ENCODE results near the gene MCFD2.

DNA sequence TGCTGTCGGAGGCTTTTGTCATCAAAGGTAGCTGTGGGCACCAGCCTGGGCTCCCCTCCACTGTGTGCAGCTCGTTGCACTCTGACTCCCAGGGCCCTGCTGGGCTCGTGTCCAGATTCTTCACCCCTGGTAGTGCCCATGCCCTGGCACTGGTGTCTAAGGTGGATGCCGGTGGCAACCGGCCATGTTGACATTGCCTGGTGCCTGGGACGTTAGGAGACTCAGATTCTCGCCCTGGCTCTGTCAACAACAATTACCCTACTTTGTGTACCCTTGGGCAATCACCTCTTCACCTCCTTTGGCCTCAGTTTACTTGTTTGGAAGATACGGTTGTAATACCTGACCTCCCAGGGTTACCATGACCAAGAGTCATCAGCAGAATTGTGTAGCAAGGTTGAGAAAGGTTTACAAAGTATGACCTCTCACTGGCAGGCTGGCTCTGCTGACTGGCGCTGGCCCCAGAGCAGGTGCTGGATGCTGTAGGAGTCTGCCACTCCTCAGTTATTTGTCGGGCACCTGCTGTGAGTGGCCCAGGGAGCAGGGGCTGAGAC is 41.5 kb upstream of the MCFD2 start:
- TF ChIP-seq POLR2A (IDR thresholded peaks at IDR 0.05), result no peak
- TF ChIP-seq, protein P1, sequence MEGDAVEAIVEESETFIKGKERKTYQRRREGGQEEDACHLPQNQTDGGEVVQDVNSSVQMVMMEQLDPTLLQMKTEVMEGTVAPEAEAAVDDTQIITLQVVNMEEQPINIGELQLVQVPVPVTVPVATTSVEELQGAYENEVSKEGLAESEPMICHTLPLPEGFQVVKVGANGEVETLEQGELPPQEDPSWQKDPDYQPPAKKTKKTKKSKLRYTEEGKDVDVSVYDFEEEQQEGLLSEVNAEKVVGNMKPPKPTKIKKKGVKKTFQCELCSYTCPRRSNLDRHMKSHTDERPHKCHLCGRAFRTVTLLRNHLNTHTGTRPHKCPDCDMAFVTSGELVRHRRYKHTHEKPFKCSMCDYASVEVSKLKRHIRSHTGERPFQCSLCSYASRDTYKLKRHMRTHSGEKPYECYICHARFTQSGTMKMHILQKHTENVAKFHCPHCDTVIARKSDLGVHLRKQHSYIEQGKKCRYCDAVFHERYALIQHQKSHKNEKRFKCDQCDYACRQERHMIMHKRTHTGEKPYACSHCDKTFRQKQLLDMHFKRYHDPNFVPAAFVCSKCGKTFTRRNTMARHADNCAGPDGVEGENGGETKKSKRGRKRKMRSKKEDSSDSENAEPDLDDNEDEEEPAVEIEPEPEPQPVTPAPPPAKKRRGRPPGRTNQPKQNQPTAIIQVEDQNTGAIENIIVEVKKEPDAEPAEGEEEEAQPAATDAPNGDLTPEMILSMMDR (IDR thresholded peaks at IDR 0.05), result no peak
